Stomach (tissue), 9 donors: ENCODE data around the gene ROBO1. TPM values are rescaled to one million over a fixed set of nuclear protein-coding genes. Genes with fewer than 3 reads are reported as not detected.

Experiments
- DNase-seq, 2 donors: peaks; one replicate each; pipeline versions ENCODE4 v3.0.0 to v3.0.0-alpha.2; 2013 to 2019
- H3K27ac ChIP-seq, 5 donors: fragments of 200-600 bp in 4 of 5; sonication (generic) in 4 of 5; one replicate each; pipeline ENCODE4 v1.5.1; 2013 to 2019; ENCODE audit warnings: mild to moderate bottlenecking in 1 of 5, moderate library complexity in 1 of 5
- H3K27me3 ChIP-seq, 3 donors: fragments of 200-600 bp; sonication (generic); one replicate each; pipeline ENCODE4 v1.5.1; 2017 to 2019; ENCODE audit warnings: mixed run types in 1 of 3
- H3K36me3 ChIP-seq, 4 donors: fragments of 200-600 bp; sonication (generic); 1 replicate in 3 of 4; 2 replicates in 1 of 4; pipeline ENCODE4 v1.5.1; 2016 to 2019
- H3K4me1 ChIP-seq, 4 donors: fragments of 200-600 bp; sonication (generic); one replicate each; pipeline ENCODE4 v1.5.1; 2016 to 2019
- H3K4me3 ChIP-seq, 4 donors: fragments of 200-600 bp; sonication (generic) in 3 of 4; one replicate each; pipeline ENCODE4 v1.5.1; 2016 to 2019; ENCODE audit warnings: mild to moderate bottlenecking in 1 of 4
- H3K9me3 ChIP-seq, 4 donors: fragments of 200-600 bp; sonication (generic); one replicate each; pipeline ENCODE4 v1.5.1; 2016 to 2019
- EP300 ChIP-seq: sonication (generic); formaldehyde crosslinking; IDR thresholded peaks from one replicate; pipeline ENCODE4 v1.6.1; 2017; ENCODE audit warnings: antibody characterized with exemption
- POLR2A ChIP-seq, 4 donors: fragments of 450-650 bp; IDR thresholded peaks; one replicate each; pipeline ENCODE4 v1.6.1; 2016; ENCODE audit warnings: antibody characterized with exemption in 4 of 4, control low read depth in 2 of 4, mild to moderate bottlenecking in 1 of 4, moderate library complexity in 1 of 4
- POLR2AphosphoS5 ChIP-seq, 3 donors: sonication (generic); formaldehyde crosslinking; IDR thresholded peaks; one replicate each; pipeline ENCODE4 v1.6.1; 2016; ENCODE audit warnings: antibody characterized with exemption in 3 of 3
- WGBS, 5 donors: extraction: QIAGEN DNeasy Blood & Tissue Kit in 3 of 5; methylation state at CpG; one replicate each; pipeline versions ENCODE4 v1.1.5 to v1.1.7; 2013 to 2018; 5-methylcytosine and 5-hydroxymethylcytosine counted together
- intact Hi-C: fragments of 100-400 bp; cut with DNase I; formaldehyde crosslinking; loops from one replicate; pipeline ENCODE4 v1.15.1; 2023; ENCODE audit warnings: low total_unique reads
- polyA plus RNA-seq, 3 donors: library from polyadenylated mRNA; stranded (reverse); fragments of 200-250 nt; gene quantifications; one replicate each; pipeline ENCODE4 v1.2.3, GENCODE V29; 2013
- total RNA-seq, 5 donors: library from RNA; depleted of rRNA; stranded (reverse); fragments of >200 nt; gene quantifications; one replicate each; pipeline versions ENCODE4 v1.1.0 to v1.2.3, GENCODE V29; 2014 to 2016
- TF ChIP-seq, protein P1 (sequence below), 7 experiments: fragments of 450-650 bp in 4 of 7; fragments of 200-600 bp in 3 of 7; sonication (generic) in 3 of 7; IDR thresholded peaks; one replicate each; pipeline ENCODE4 v1.5.1; 2016 to 2019; ENCODE audit warnings: antibody characterized with exemption in 7 of 7, control low read depth in 2 of 7, mild to moderate bottlenecking in 1 of 7
- donor health status: healthy with polysubstance abuse.
- donor health status: Bipolar disorder and iron deficiency.
- donor health status: healthy.

ROBO1 gene
- total and polyA plus RNA-seq, 8 donors: 2.0 to 174 (median 4.5) TPM

DNA sequence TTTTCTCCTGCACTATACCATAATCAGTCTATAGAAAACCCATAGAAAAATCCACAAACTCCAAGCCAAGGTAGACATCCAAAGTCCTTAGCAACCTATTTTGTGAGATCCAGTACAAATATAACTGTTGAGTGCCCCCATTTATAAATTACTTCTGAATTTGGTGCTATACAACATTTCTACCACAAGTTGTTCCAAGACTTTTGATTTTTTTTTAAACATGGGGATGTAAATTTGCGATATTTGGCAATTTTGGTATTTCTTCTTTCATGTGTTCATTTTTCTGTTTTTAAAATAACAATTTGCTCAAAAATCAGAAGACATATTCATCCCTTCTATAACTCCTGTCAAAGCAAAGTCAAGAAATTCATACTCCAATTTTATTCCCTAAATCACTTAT is 763.8 kb downstream of the ROBO1 start:
- H3K27me3 ChIP-seq: no peaks in the 10 kb centered on the region
- no peaks in the 10 kb centered on the region for H3K4me1 ChIP-seq
- no peak for DNase-seq
- no peak overlapping the region for H3K27ac ChIP-seq
- TF ChIP-seq POLR2AphosphoS5 (IDR thresholded peaks at IDR 0.05) (no peak), POLR2A (IDR thresholded peaks at IDR 0.05) (no peak), EP300 (no peak)
- TF ChIP-seq, protein P1, sequence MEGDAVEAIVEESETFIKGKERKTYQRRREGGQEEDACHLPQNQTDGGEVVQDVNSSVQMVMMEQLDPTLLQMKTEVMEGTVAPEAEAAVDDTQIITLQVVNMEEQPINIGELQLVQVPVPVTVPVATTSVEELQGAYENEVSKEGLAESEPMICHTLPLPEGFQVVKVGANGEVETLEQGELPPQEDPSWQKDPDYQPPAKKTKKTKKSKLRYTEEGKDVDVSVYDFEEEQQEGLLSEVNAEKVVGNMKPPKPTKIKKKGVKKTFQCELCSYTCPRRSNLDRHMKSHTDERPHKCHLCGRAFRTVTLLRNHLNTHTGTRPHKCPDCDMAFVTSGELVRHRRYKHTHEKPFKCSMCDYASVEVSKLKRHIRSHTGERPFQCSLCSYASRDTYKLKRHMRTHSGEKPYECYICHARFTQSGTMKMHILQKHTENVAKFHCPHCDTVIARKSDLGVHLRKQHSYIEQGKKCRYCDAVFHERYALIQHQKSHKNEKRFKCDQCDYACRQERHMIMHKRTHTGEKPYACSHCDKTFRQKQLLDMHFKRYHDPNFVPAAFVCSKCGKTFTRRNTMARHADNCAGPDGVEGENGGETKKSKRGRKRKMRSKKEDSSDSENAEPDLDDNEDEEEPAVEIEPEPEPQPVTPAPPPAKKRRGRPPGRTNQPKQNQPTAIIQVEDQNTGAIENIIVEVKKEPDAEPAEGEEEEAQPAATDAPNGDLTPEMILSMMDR (IDR thresholded peaks at IDR 0.05): no peak
- intact Hi-C loops: no loop called here
- WGBS, 5 donors: 91 to 98% (median 95%) methylated on average over 1 of the region's 1 CpG
- H3K9me3 ChIP-seq: no peaks in the 10 kb centered on the region
- H3K36me3 ChIP-seq: no peaks in the 10 kb centered on the region
- H3K4me3 ChIP-seq: no peak overlapping the region

DNA sequence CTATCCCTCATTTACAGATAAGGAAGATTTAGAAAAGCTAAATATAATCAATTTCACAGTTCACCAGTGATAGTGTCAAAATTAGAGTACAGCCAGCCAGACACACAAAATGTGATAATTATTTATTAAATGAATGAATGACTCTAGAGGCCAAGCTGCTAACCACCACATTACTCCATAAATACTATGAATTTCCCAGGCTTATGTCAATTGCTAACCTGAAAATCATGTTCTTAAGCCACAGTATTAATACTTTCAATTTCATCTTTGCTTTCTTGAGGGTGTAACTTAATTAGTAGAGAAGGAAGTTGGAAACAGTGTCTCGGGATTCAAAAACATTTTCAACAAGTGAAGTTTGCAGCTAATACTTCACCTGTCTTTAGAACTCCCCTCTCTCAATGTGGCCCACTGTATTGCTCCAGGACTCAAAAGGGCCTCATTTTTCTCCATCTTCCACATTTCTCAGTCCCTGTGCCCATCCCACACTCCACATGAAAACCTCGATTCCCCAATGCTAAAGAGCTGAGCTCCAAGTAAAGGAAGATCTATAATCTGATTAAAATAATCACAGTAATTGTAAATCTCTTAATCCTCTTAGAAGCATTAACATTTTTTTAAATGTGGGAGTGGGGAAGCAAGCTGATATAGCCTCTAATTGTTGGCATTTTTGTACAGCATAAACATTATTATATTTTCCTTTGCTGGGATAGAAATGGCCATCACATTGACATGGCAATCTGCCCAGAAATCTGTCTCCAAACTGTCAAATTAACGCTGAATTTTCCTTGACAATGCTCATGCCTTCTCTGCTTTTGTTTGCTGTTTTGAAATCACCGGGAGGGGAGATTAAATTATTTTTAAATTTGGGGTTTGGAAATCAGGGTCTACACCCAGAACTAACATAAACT is 765.1 kb downstream of the ROBO1 start:
- no peak overlapping the region for H3K27ac ChIP-seq
- intact Hi-C loops: no loop called here
- H3K36me3 ChIP-seq: no peaks in the 10 kb centered on the region
- no peaks in the 10 kb centered on the region for H3K27me3 ChIP-seq
- WGBS, 5 donors: 35 to 41% (median 38%) methylated on average over 4 of the region's 4 CpGs
- DNase-seq: peak in 1 of 2 donors; percentile 32
- H3K4me3 ChIP-seq: no peak overlapping the region
- no peaks in the 10 kb centered on the region for H3K4me1 ChIP-seq
- no peak for TF ChIP-seq POLR2AphosphoS5 (IDR thresholded peaks at IDR 0.05)
- TF ChIP-seq POLR2A (IDR thresholded peaks at IDR 0.05): no peak
- TF ChIP-seq, protein P1 (IDR thresholded peaks at IDR 0.05): no peak
- TF ChIP-seq EP300: no peak
- H3K9me3 ChIP-seq: no peaks in the 10 kb centered on the region

DNA sequence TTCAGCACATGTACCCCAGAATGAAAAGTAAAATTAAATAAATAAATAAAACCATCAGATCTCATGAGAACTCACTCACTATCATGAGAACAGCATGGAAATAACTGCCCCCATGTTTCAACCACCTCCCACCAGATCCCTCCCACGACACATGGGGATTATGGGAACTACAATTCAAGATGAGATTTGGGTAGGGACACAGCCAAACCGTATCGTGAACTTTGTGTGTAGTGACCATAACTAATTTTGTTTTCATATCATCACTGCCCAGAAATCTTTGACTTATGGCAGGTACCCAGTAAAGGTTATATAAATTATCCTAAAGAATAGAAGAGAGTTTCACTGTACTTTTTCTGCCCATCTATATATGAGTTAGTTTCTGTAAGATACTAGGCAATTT is 766.5 kb downstream of the ROBO1 start:
- Histone ChIP-seq H3K9me3 (no peaks in the 10 kb centered on the region), H3K4me1 (no peaks in the 10 kb centered on the region), H3K27ac (no peak overlapping the region), H3K27me3 (no peaks in the 10 kb centered on the region), H3K4me3 (no peak overlapping the region), H3K36me3 (no peaks in the 10 kb centered on the region)
- DNase-seq: no peak
- TF ChIP-seq POLR2A (IDR thresholded peaks at IDR 0.05) (no peak), EP300 (no peak), POLR2AphosphoS5 (IDR thresholded peaks at IDR 0.05) (no peak)
- TF ChIP-seq, protein P1 (IDR thresholded peaks at IDR 0.05): no peak
- intact Hi-C loops: no loop called here
- WGBS, 5 donors: 92 to 100% (median 97%) methylated on average over 3 of the region's 3 CpGs

DNA sequence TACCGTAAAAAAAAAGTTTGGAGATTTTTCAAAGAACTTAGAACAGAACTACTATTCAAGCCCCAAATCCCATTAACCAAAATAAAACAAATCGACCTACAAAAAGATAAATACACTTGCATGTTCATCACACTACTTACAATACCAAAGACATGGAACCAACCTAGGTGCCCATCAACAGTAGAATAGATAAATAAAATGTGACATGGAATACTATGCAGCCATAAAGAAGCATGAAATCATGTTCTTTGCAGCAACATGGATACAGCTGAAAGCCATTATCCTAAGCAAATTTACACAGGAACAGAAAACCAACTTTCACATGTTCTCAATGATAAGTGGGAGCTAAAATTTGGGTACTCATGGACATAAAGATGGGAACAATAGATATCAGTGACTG is 768.7 kb downstream of the ROBO1 start:
- no peak for TF ChIP-seq POLR2A (IDR thresholded peaks at IDR 0.05)
- no peak for TF ChIP-seq EP300
- TF ChIP-seq, protein P1 (IDR thresholded peaks at IDR 0.05): no peak
- TF ChIP-seq POLR2AphosphoS5 (IDR thresholded peaks at IDR 0.05): no peak
- H3K36me3 ChIP-seq: no peaks in the 10 kb centered on the region
- H3K27ac ChIP-seq: no peak overlapping the region
- no peaks in the 10 kb centered on the region for H3K27me3 ChIP-seq
- intact Hi-C loops: no loop called here
- no peaks in the 10 kb centered on the region for H3K4me1 ChIP-seq
- H3K9me3 ChIP-seq: no peaks in the 10 kb centered on the region
- WGBS, 5 donors: 87 to 96% (median 93%) methylated on average over 2 of the region's 2 CpGs
- no peak overlapping the region for H3K4me3 ChIP-seq
- DNase-seq: no peak
